Muscle of back (tissue), 11 donors: ENCODE measurements around the gene AFF3. TPM values are rescaled to one million over a fixed set of nuclear protein-coding genes. Genes with fewer than 3 reads are reported as not detected.

Experiments used
- DNase-seq, 3 donors: peaks; one replicate each; pipeline versions ENCODE4 v3.0.0 to v3.0.0-alpha.2; 2013
- polyA plus RNA-seq, 10 donors: library from polyadenylated mRNA; unstranded; fragments of 120-200 nt; gene quantifications; one replicate each; pipeline ENCODE4 v1.2.1, GENCODE V29; 2013; ENCODE audit not compliant: insufficient read length in 10 of 10

Gene AFF3
- polyA plus RNA-seq, 10 donors = 2.9 to 7.0 (median 4.0) TPM

GRCh38 chr2:99827296-99827999, 314.9 kb downstream of the AFF3 start:
- peak in 1 of 3 donors; percentile 13 for DNase-seq

GRCh38 chr2:99825630-99826029, 316.8 kb downstream of the AFF3 start:
- DNase-seq = no peak

GRCh38 chr2:99824758-99825157, 317.6 kb downstream of the AFF3 start:
- no peak for DNase-seq

- DNase-seq = no peak
Measured at GRCh38 chr2:99822474-99823207, 319.7 kb downstream of the AFF3 start.

GRCh38 chr2:99821984-99822383, 320.4 kb downstream of the AFF3 start:
- DNase-seq = no peak

GRCh38 chr2:99821572-99821971, 320.8 kb downstream of the AFF3 start:
- DNase-seq = peak in 1 of 3 donors; percentile 31

GRCh38 chr2:99821039-99821438, 321.4 kb downstream of the AFF3 start:
- DNase-seq = no peak

GRCh38 chr2:99819766-99820165, 322.6 kb downstream of the AFF3 start:
- DNase-seq = no peak

GRCh38 chr2:99818842-99819241, 323.5 kb downstream of the AFF3 start:
- DNase-seq = no peak

- DNase-seq = no peak
Measured at GRCh38 chr2:99816908-99817307, 325.5 kb downstream of the AFF3 start.

- DNase-seq = no peak
Measured at GRCh38 chr2:99812426-99812825, 330.0 kb downstream of the AFF3 start.

- peak in 1 of 3 donors; percentile 56 for DNase-seq
Measured at GRCh38 chr2:99811544-99811943, 330.8 kb downstream of the AFF3 start.

- DNase-seq = no peak
Measured at GRCh38 chr2:99810225-99810624, 332.2 kb downstream of the AFF3 start.

- no peak for DNase-seq
Measured at GRCh38 chr2:99809259-99809900, 333.0 kb downstream of the AFF3 start.

- no peak for DNase-seq
Measured at GRCh38 chr2:99808361-99809200, 333.8 kb downstream of the AFF3 start.

GRCh38 chr2:99806758-99807157, 335.6 kb downstream of the AFF3 start:
- DNase-seq = peak in 1 of 3 donors; percentile 78

- no peak for DNase-seq
Measured at GRCh38 chr2:99805930-99806476, 336.4 kb downstream of the AFF3 start.

GRCh38 chr2:99803846-99804245, 338.5 kb downstream of the AFF3 start:
- no peak for DNase-seq

- no peak for DNase-seq
Measured at GRCh38 chr2:99802734-99803133, 339.7 kb downstream of the AFF3 start.

GRCh38 chr2:99801327-99801901, 341.0 kb downstream of the AFF3 start:
- DNase-seq = no peak

GRCh38 chr2:99797475-99797874, 344.9 kb downstream of the AFF3 start:
- no peak for DNase-seq
